HG02588 (cell line): ENCODE data around the gene UCHL1.
"Not testable (repeated sequence)": the region's sequence is repeated elsewhere in the genome, so short reads cannot be mapped to it uniquely, and the experiment has no call there.

Source experiments
- ATAC-seq: cut with Tn5 transposase; IDR thresholded peaks from one replicate; pipeline ENCODE4 v1.9.1; 2021; ENCODE audit warnings: mild to moderate bottlenecking, moderate library complexity; ENCODE audit not compliant: unreplicated experiment

UCHL1 gene

DNA sequence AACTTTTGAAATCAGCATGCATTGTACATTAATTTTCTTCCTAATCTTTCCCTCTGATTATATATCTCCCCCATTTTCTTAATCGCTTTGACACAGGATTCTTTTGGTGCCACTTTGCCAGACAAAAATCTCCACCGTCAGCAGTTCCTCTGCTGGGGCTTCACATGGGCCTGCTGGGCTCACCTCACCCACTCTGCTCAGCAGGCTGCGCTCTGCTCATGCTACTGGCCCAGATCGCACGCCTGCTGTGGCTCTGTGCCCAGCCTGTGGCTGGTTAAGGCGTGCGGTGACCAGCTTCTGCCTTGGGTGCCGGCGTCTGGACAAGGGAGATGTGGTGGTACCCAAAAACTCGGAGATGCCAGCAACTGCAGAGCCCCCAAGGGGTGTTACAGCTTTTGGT lies 31.1 kb downstream of the UCHL1 start:
- no peak for ATAC-seq

DNA sequence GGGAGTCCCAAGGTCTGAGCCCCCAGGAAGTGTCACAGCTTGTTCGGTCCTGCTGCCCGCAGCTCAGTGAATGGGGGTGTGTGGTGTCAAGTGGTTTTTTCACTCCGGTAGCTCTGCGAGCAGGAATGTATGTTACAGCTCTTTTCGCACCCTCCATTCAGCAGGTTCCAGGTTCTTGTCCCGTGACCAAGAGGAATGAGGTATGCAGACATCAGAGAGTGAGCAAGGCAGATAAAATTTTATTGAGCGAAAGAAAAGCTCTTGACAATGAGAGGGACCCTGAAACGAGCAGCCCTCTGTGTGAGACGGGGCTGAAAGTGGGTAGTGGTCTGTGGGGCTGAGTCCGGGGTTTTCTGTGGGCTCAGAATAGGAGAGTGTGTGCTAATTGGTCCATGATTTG lies 31.5 kb downstream of the UCHL1 start:
- no peak for ATAC-seq

DNA sequence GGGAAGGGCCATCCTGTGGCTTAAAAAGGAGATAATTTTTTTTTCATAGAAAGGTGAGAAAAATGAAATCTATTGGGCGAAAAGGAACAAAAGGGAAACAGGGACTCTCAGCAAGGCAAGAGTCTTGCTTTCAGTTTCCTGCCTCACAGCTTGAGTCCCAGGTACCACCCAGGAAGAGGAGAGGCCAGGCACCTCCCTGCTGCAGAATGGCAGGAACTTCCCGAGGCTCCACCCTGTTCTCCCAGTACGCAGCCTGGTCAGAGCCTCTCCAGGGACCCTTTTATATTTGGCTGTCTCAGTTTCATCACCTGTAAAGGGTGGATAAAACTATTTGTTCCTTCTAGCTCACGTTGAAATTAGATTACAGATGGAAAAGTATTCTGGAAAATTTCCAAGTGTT lies 33.8 kb downstream of the UCHL1 start:
- ATAC-seq, result no peak

DNA sequence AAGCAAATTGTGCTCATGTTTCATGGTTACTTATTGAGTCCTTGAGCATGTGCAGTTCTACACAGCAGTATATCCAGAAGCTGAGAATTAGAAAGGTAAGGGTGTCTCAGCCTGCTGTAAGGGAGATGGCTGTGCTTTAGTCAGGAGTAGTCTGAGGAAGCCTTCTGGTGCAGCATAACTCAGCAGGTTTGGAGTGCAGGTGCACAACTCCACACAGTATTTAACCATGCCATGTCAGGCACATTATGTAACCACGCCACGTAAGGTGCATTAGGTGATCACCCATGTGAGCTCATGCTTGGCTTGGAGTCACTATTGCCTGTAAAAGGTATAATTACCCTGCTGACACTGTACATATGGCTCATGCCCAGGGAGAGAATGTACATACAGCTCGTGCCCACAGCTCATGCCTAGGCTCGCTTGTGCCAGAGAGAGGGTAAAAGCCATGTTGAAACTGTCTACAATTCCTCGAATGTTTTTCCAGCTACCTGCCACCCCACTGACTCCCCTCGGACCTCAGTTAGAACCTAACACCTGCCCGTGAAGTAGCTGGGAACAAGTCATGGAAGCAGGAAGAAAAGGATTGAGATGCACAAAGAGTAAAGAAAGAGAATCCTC lies 37.8 kb downstream of the UCHL1 start:
- no peak for ATAC-seq

DNA sequence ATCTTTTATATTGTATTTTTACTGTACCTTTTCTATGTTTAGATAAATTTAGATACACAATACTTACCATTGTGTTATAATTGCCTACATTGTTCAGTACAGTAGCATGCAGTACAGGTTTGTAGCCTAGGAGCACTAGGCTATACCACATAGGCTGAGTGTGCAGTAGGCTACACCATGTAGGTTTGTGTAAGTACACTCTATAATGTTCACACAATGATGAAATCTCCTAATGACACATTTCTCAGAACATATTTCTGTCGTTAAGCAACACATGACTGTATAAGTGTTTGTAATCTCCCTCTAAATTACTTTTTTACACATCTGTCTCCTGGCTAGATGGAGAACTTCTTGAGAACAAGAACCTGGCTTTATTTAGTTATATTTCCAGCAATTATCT lies 40.3 kb downstream of the UCHL1 start:
- ATAC-seq, result no peak

DNA sequence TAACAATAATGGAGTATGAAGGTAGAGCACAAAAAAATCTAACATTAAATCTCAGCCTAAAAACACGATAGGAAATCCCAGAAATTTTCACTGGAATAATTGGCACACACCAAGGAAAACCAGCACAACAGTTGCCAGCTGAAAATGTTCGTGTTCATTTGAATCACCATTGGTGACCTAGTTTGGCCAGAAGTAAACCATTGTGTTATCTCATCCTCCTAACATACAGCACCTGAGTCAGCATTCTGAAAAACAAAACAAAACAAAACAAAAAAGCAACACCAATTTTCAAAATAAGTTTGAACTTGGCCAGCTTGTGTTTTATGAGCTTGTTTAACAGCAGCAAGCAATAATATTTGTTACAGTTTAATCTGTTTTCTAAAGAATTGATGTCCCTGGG lies 41.1 kb downstream of the UCHL1 start:
- ATAC-seq, result no peak

DNA sequence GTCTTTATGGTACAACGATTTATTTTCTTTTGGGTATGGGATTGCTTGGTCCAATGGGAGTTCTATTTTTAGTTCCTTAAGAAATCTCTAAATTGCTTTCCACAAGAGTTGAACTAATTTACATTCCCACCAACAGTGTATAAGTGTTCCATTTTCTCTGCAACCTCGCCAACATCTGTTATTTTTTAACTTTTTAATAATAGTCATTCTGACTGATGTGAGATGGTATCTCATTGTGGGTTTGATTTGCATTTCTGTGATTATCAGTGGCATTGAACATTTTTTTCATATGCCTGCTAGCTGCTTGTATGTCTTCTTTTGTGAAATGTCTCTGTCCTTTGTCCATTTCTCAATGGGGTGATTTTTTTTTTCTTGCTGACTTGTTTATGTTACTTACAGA lies 42.8 kb downstream of the UCHL1 start:
- ATAC-seq, result no peak

DNA sequence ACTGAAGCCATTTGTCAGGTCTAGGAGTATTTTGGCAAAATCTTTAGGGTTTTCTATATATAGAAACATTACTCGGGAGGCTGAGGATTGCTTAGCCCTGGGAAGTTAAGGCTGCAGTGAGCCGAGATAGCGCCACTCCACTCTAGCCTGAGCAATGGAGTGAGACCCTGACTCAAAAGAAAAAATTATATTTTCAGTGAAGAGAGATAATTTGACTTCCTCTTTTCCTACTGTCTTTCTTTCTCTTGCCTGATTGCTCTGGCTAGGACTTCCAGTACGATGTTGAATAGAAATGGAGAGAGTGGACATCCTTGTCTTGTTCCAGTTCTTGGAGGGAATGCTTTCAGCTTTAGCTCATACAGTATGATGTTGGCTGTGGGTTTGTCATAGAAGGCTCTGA lies 44.4 kb downstream of the UCHL1 start:
- ATAC-seq, result no peak

DNA sequence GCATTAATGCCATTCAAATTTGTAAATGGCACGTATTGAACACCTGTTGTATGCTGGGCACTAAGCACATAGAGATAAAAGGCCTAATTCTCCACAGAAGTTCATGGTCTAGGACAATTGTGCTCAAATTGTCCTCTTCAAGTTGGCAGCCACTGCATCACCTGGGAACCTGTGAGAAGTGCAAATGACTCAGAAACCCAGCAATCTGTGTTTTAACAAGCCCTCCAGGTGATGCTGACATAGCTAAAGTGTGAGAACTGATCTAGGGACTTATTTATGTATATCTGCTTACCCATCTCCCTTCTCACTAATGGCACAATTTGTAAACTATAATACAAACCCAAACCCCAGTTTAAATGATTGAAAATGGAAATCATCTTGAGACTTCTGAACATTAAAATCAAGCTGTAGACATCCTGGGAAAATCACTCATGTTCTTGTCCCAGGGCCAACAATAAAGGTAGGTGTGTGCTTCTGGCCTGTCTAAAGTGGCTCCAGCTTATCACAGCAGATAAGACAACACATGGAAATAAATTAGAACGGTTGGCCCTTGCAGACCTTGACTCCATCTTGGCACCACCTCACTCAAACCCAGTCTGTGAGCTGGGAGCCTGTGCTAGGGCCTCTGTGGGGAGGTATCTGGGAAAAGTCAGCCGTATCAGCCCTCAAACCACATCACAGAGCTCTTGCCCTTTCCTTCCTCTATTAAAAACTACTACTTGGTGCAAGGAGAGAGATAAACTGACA lies 46.8 kb downstream of the UCHL1 start:
- ATAC-seq, result no peak

DNA sequence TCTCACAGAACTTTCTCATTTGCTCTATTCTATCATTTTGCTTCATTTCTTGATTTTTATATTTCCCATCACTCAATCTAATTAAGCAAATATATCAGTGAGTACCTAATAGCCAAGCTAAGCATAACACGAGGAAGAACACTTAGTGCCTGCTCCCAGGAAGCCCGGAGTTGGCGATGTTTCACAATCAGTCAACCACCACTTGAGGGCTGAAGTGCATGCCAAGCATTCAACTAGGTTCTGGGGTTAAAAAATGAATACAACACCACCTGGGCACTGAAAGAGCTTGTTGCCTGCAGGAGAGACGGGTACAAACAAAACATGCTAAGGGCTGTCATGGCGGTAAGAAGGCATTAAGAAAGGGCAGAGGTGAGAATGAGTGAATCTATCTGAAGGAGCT lies 47.5 kb downstream of the UCHL1 start:
- ATAC-seq, result no peak

DNA sequence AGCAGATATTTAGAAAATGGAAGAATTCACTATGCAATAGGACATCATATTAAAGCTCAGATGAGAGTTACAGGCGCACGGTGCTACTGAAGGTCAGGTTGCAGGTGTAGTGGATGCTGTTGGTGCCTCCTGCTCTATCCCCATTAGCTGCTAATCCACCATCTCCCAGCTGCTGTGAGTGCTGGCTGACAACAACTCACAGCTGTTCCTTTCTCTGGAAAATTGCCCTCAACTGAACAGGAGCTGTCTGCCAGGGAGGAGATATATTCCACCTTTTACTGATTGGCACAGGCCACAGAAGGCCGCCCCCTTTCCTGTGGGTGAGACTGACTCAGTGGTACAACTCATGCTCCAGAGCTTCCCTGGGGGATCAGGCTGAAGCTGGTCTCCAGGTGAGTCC lies 48.7 kb downstream of the UCHL1 start:
- ATAC-seq, result no peak

DNA sequence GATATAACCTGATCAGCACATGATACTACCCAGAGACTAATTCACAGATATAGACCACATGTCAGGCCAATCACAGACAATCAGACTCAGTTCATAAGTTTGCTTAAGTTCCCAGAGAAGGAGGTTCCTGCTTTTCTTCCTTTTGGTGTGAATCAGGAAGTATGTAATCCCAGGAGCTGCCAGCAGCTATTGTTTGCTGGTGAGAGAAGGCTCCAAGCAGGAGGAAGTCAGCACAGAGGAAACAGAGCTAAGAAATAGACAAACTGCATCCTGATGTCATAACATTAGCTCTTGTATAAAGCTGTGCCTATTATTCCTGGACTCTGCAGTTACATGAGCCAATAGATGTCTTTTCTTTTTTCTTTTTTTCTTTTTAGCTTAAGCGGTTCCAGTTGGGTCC lies 50.9 kb downstream of the UCHL1 start:
- no peak for ATAC-seq

DNA sequence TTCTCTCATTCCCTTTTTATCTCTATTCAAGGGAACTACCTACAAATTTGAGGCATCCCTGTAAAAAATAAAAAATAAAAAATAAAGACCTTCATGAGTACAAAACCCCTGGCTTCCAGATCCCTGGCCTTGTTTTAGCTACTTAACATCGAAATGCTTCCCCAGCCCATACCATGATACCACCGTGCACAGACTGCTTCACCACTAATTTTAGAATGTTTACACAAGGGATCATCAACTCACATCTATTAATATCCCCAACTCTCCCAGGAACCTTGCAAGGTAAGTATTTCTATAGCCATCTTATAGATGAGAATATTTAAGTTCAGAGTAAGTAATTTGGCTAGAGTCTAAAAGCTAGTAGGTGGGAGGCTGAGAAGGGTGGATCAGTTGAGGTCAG lies 51.7 kb downstream of the UCHL1 start:
- ATAC-seq, result no peak

DNA sequence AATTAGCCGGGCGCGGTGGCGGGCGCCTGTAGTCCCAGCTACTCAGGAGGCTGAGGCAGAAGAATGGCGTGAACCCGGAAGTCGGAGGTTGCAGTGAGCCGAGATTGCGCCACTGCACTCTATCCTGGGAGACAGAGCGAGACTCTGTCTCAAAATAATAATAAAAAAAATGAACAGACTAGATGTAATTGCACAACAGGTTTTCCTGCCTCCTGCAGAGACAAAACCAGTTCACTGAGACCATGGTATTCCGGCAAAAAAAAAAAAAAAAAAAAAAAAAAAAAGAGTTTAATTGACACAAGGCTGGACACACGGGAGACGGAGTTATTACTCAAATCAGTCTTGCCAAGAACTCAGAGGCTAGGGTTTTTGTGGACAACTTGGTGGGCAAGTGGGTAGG lies 58.7 kb downstream of the UCHL1 start:
- not testable (repeated sequence) for ATAC-seq

DNA sequence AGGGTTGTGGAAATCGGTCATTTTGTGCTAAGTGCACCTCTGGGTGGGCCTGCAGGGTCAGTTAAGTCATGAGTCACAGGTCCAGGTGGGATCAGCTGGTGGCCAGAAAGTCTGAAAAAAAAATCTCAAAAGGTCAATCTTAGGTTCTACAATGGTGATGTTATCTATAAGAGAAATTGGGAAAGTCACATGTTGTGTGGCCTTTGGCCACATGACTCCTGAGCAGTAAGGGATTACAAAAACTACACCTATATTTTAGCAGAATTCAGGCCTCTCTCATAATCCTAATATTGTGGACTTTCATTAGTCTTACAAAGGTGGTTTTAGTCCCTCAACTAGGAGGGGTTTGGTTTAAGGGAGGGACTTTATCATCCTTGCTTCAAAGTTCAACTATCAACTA lies 59.1 kb downstream of the UCHL1 start:
- no peak for ATAC-seq
